ENCODE data around the gene TMEM92. TPM values are rescaled to one million over a fixed set of nuclear protein-coding genes. Genes with fewer than 3 reads are reported as not detected.
A peak's percentile ranks its signal among the peaks of the same experiment; 100 is the strongest.
"Not testable (repeated sequence)": the region's sequence is repeated elsewhere in the genome, so short reads cannot be mapped to it uniquely, and the experiment has no call there.

TMEM92 gene
- polyA plus RNA-seq, 3 donors from 2014 or later, result not detected

DNA sequence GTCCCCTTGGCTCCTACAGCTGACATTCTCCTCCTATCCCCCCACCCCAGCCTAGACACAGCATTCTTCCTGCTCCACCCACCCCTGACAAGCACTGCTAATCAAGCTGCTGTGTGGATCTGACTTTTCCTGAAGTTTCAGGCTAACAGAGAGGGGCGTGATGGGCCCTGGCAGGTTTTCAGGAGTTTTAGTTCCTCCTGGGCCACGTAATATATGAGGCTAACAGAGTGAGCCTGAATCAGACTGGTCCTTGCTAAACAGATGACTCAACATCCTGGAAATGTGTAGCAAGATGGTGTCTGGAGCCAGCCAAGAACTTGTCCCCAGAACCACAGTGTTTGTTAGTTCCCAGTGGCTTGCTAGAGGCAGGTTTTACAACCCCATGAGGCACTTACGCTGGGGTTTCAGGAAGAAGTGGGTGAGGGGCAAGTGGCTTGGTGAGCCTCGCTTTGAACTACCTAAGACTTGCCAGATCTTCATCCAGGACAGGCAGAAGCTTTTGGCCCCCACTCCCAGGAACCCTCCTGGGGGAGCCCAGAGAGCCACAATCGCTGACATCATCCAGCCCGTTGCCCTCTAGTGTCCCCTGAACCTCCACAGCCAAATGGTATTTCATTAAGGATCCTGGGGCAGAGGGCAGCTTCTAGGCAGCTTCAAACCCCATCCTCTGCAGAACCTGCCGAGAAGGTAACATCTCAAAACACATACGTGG, 15.9 kb downstream of the TMEM92 start:
- Mint-ChIP-seq H3K27ac (no peak overlapping the region), H3K4me3 (no peak overlapping the region), H3K36me3 (no peaks in the 10 kb centered on the region), H3K4me1 (peaks cover 0 to 5% of the 10 kb centered on the region in 2 donors), H3K27me3 (ENCODE audit: low read depth in 3 of 3) (peaks cover 2 to 13% (median 13%) of the 10 kb centered on the region in 3 donors), H3K9me3 (no peaks in the 10 kb centered on the region)
- no peak for DNase-seq

DNA sequence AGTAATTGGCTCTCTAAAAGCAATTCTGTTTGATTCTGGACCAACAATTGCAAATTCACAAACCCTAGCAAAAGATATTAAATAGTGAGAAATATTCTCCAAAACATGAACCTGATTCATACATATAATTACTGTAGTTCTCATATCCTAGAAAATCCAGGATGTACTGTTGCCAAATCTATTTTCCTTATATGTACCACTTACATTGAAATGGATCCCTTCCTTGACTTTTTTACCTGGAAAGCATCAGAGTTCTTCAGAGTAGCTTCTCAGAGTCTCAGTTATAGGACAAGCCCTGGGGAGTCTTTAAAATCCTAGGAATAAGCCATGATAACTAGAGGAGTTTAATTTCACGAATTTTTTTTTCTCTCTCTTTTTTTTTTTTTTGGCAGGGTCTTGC, 16.7 kb downstream of the TMEM92 start:
- no peak overlapping the region for H3K27ac Mint-ChIP-seq
- no peaks in the 10 kb centered on the region for H3K36me3 Mint-ChIP-seq
- no peaks in the 10 kb centered on the region for H3K9me3 Mint-ChIP-seq
- H3K4me3 Mint-ChIP-seq, result no peak overlapping the region
- peaks cover 2 to 13% (median 13%) of the 10 kb centered on the region in 3 donors for H3K27me3 Mint-ChIP-seq (ENCODE audit: low read depth in 3 of 3)
- DNase-seq, result no peak
- peaks cover 0 to 5% of the 10 kb centered on the region in 2 donors for H3K4me1 Mint-ChIP-seq

DNA sequence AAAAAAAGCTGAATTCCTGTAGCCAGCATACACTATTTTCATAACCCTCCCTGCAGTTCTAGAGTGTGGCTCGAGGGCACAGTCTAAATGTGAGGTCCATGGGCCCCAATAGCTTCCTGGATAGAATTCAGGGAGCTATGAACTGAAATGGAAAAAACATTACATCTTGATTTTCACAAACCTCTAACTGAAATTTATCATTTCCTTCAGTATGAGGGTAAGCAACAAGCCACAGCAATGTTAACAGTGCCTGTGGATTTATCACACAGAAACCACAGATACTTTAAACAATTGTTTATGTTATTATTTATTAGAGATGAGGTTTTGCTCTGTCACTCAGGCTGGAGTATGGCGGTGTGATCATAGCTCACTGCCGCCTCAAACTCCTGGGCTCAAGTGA, 18.2 kb downstream of the TMEM92 start:
- Mint-ChIP-seq H3K27ac (no peak overlapping the region), H3K4me3 (no peak overlapping the region), H3K36me3 (no peaks in the 10 kb centered on the region), H3K4me1 (peaks cover 0 to 5% of the 10 kb centered on the region in 2 donors), H3K27me3 (ENCODE audit: low read depth in 3 of 3) (peaks cover 3 to 9% (median 8%) of the 10 kb centered on the region in 3 donors), H3K9me3 (no peaks in the 10 kb centered on the region)
- no peak for DNase-seq

- no peak overlapping the region for H3K27ac Mint-ChIP-seq
- no peak for DNase-seq
- H3K36me3 Mint-ChIP-seq, result no peaks in the 10 kb centered on the region
- no peak overlapping the region for H3K4me3 Mint-ChIP-seq
- no peaks in the 10 kb centered on the region for H3K9me3 Mint-ChIP-seq
- H3K4me1 Mint-ChIP-seq, result peaks cover 0 to 5% of the 10 kb centered on the region in 2 donors
- H3K27me3 Mint-ChIP-seq (ENCODE audit: low read depth in 3 of 3), result peaks cover 2 to 11% (median 5%) of the 10 kb centered on the region in 3 donors
These were observed 20.8 kb downstream of the TMEM92 start for GRCh38 chr17:50295021-50295420.

- H3K4me3 Mint-ChIP-seq, result no peak overlapping the region
- H3K4me1 Mint-ChIP-seq, result peaks cover 0 to 2% of the 10 kb centered on the region in 2 donors
- peak; percentile 59 to 70 (median 64) for DNase-seq
- H3K27ac Mint-ChIP-seq, result no peak overlapping the region
- no peaks in the 10 kb centered on the region for H3K9me3 Mint-ChIP-seq
- H3K27me3 Mint-ChIP-seq (ENCODE audit: low read depth in 3 of 3), result peaks cover 0 to 7% (median 2%) of the 10 kb centered on the region in 3 donors
- no peaks in the 10 kb centered on the region for H3K36me3 Mint-ChIP-seq
These were observed 23.2 kb downstream of the TMEM92 start for GRCh38 chr17:50297407-50297865.

GRCh38 chr17:50298018-50298417, 23.8 kb downstream of the TMEM92 start:
- no peaks in the 10 kb centered on the region for H3K36me3 Mint-ChIP-seq
- no peak overlapping the region for H3K27ac Mint-ChIP-seq

DNA sequence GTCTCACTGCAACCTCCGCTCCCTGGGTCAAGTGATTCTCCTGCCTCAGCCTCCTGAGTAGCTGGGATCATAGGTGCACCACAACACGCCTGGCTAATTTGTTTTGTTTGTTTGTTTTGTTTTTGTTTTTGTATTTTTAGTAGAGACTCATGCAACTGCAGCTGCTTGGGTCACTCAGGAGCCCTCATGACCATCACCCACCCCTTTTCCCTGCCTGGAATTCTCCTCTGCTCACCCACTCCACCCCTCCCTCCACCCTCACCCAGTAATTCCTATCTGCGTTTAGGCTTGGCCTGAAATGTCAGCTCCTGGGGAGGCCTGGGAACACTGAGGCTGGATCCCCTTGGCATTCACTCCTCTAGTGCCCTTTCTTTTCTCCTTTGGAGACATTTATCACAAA, 25.5 kb downstream of the TMEM92 start:
- H3K9me3 Mint-ChIP-seq, result no peaks in the 10 kb centered on the region

More at GRCh38 chr17:50298018-50298417, 23.8 kb downstream of the TMEM92 start:
- DNase-seq, result no peak
- Mint-ChIP-seq H3K4me3 (no peak overlapping the region), H3K27me3 (ENCODE audit: low read depth in 3 of 3) (peaks cover 0 to 7% (median 2%) of the 10 kb centered on the region in 3 donors), H3K9me3 (no peaks in the 10 kb centered on the region), H3K4me1 (no peaks in the 10 kb centered on the region)

DNA sequence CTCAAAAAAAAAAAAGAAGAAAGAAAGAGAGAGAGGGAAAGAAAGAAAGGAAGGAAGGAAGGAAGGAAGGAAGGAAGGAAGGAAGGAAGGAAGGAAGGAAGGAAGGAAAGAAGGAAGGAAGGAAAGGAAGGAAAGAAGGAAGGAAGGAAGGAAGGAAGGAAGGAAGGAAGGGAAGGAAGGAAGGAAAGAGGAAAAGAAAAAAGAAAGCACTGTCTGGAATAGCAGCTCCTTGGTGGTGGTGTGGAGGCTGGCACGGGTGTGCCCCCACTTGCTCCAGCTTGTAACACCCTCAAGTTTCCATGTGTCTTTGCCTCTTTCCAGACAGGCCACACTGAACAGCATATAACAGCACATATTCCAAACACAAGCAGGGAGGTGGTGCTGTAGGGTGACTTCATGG, 26.6 kb downstream of the TMEM92 start:
- H3K4me3 Mint-ChIP-seq, H3K36me3 Mint-ChIP-seq, H3K9me3 Mint-ChIP-seq, DNase-seq, H3K27ac Mint-ChIP-seq, H3K4me1 Mint-ChIP-seq: not testable (repeated sequence)
- H3K27me3 Mint-ChIP-seq (ENCODE audit: low read depth in 3 of 3), result peaks cover 0 to 13% (median 7%) of the 10 kb centered on the region in 3 donors

More for the DNA sequence above, 25.5 kb downstream of the TMEM92 start:
- H3K27ac Mint-ChIP-seq, result no peak overlapping the region
- H3K27me3 Mint-ChIP-seq (ENCODE audit: low read depth in 3 of 3), result peaks cover 0 to 8% (median 7%) of the 10 kb centered on the region in 3 donors
- H3K4me1 Mint-ChIP-seq, result no peaks in the 10 kb centered on the region
- H3K36me3 Mint-ChIP-seq, result no peaks in the 10 kb centered on the region
- H3K4me3 Mint-ChIP-seq, result no peak overlapping the region
- DNase-seq, result no peak

- no peaks in the 10 kb centered on the region for H3K9me3 Mint-ChIP-seq
- H3K27me3 Mint-ChIP-seq (ENCODE audit: low read depth in 3 of 3), result peaks cover 2 to 17% (median 7%) of the 10 kb centered on the region in 3 donors
- H3K36me3 Mint-ChIP-seq, result no peaks in the 10 kb centered on the region
- no peak overlapping the region for H3K27ac Mint-ChIP-seq
- no peaks in the 10 kb centered on the region for H3K4me1 Mint-ChIP-seq
- no peak for DNase-seq
- H3K4me3 Mint-ChIP-seq, result no peak overlapping the region
These were observed 27.8 kb downstream of the TMEM92 start for GRCh38 chr17:50301891-50302584.

DNA sequence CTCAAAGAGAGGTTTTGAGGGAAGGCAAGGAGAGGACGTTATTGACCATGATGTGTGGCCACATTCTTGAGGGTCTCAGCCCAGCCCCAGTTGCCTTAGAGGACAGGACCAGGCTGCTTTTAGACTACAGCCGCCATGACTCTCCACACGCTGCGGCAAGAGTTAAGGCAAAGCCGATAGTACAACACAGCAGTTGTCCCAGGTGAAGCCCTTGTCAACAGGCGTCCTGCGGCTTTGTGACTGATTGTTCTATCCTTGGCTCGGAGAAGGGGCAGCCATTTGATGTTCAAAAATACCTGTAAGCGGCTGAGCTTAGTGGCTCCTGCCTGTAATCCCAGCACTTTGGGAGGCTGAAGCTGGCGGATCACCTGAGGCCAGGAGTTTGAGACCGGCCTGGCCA, 28.8 kb downstream of the TMEM92 start:
- no peak for DNase-seq
- no peaks in the 10 kb centered on the region for H3K9me3 Mint-ChIP-seq
- no peak overlapping the region for H3K4me3 Mint-ChIP-seq
- no peak overlapping the region for H3K27ac Mint-ChIP-seq
- peaks cover 2 to 17% (median 5%) of the 10 kb centered on the region in 3 donors for H3K27me3 Mint-ChIP-seq (ENCODE audit: low read depth in 3 of 3)
- H3K4me1 Mint-ChIP-seq, result no peaks in the 10 kb centered on the region
- no peaks in the 10 kb centered on the region for H3K36me3 Mint-ChIP-seq

- H3K36me3 Mint-ChIP-seq, result no peaks in the 10 kb centered on the region
- no peak overlapping the region for H3K27ac Mint-ChIP-seq
- H3K9me3 Mint-ChIP-seq, result no peaks in the 10 kb centered on the region
- peaks cover 2 to 17% (median 5%) of the 10 kb centered on the region in 3 donors for H3K27me3 Mint-ChIP-seq (ENCODE audit: low read depth in 3 of 3)
- DNase-seq, result no peak
- no peaks in the 10 kb centered on the region for H3K4me1 Mint-ChIP-seq
- H3K4me3 Mint-ChIP-seq, result no peak overlapping the region
These were observed 29.3 kb downstream of the TMEM92 start for GRCh38 chr17:50303596-50303995.

DNA sequence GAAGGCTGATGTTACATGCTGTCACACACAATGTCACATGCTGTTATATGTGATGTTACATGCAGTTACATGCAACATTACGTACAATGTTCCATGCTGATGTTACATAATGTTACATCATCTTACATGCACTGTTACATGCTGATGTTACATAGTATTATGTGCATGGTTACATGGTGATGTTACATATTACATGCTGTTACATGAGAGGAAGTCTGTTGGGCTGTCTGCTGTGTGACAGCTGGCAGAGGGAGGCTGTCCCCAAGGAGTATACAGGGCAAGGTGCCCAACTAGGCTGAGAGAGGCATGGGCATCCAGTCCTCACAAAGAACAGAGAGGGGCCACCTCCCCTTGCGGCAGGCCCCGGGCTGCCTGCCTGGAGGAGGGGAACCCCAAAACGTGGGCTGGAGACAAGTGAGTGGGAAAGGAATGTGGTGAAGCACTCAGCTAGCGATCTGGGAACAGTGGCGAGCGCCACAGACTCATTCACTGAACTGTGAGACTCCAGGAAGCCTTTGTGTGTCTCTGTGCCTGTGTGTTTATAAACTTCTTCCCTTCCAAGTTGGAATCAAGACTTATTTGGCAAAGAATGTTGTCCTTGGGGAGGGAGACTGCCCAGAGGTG, 30.6 kb downstream of the TMEM92 start:
- Mint-ChIP-seq H3K27me3 (ENCODE audit: low read depth in 3 of 3) (peaks cover 3 to 14% (median 5%) of the 10 kb centered on the region in 3 donors), H3K9me3 (no peaks in the 10 kb centered on the region), H3K4me1 (no peaks in the 10 kb centered on the region), H3K27ac (no peak overlapping the region), H3K36me3 (no peaks in the 10 kb centered on the region), H3K4me3 (no peak overlapping the region)
- DNase-seq, result no peak

DNA sequence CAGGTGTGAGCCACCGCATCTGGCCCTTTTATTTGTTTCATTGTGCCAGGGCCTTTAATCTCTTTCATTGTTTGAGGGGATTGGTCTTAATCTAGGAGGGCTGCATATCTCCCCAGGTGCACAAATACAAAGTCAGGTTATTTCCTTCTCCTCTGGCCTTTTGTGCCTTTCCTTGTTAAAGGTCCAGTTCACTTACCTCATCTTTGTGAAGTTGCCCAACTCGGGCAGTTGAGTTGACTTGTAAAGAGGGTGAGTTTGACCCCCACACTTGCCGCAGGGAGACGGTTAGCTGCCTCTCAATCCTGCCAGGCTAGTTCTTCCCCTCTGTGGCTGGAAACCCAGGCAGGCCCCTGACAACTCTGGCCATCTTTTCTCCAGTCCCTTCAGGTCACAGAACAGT, 33.4 kb downstream of the TMEM92 start:
- Mint-ChIP-seq H3K27me3 (ENCODE audit: low read depth in 3 of 3) (peaks cover 8 to 16% (median 9%) of the 10 kb centered on the region in 3 donors), H3K9me3 (no peaks in the 10 kb centered on the region)

DNA sequence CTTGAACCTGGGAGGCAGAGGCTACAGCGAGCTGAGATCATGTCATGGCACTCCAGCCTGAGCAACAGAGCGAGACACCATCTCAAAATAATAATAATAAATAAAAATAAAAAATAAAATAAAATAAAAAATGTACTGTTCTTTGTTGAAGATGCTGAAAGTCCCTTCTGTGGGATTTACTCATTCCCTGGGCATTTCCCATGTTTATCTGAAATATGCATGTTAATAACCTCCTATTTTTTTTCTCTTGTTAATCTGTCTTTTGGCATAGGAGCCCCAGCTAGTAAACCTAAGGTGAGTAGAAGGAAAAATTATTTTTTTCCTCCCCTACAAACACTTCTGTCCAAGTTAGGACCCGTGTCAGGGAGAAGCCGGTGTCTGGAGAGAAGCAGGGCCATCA, 34.4 kb downstream of the TMEM92 start:
- Mint-ChIP-seq H3K36me3 (no peaks in the 10 kb centered on the region), H3K4me1 (no peaks in the 10 kb centered on the region), H3K27ac (no peak overlapping the region), H3K9me3 (no peaks in the 10 kb centered on the region), H3K27me3 (ENCODE audit: low read depth in 3 of 3) (peaks cover 8 to 14% (median 9%) of the 10 kb centered on the region in 3 donors), H3K4me3 (no peak overlapping the region)
- no peak for DNase-seq

More for the DNA sequence above, 33.4 kb downstream of the TMEM92 start:
- Mint-ChIP-seq H3K36me3 (no peaks in the 10 kb centered on the region), H3K27ac (no peak overlapping the region), H3K4me3 (no peak overlapping the region), H3K4me1 (no peaks in the 10 kb centered on the region)
- DNase-seq, result no peak
